Mesenteric fat pad (tissue), 1 donor: ENCODE results near the gene RRP12. TPM values are rescaled to one million over a fixed set of nuclear protein-coding genes. Genes with fewer than 3 reads are reported as not detected.
"Not testable (repeated sequence)": the region's sequence is repeated elsewhere in the genome, so short reads cannot be mapped to it uniquely, and the experiment has no call there.

Experiments used
- DNase-seq: peaks from one replicate; pipeline ENCODE4 v3.0.0-alpha.2; 2020; ENCODE audit warnings: low spot score
- total RNA-seq: library from RNA; stranded (reverse); fragmentation: NEBNext Ultra II Directional; extraction: Animal tissue kit (Norgen Biotek cat#: 25700); gene quantifications from one replicate; pipeline ENCODE4 v1.2.1, GENCODE V29; 2021
- donor health status: DM: yes; HTN: yes; CAD: no.

Gene RRP12
- total RNA-seq, 1 donor from 2014 or later = 38.6 TPM

DNA sequence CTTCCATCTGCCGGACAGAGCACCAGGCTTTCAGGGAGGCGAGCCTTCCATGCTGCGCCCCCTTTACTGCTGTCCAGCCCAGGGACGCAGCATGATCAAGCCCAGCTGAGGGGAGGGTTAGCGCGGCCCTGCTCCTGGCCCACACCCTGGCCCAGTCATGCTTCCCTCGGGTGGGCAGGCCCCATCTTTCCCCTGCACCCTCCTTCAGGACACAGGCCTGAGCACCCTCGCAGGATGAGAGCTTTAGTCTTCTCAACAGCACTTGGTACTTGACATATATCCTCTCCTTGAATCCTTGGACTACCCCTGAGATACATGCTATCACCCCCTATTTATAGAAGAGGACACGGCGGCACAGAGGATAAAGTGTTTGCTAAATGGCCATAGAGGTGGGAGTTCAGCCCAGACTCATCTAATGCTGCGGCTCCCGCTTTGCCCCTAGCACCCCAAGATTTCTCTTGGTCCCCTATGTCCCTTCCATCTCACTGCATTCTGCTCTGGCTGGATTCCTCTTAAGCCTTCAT, 34.0 kb downstream of the RRP12 start:
- DNase-seq = no peak

DNA sequence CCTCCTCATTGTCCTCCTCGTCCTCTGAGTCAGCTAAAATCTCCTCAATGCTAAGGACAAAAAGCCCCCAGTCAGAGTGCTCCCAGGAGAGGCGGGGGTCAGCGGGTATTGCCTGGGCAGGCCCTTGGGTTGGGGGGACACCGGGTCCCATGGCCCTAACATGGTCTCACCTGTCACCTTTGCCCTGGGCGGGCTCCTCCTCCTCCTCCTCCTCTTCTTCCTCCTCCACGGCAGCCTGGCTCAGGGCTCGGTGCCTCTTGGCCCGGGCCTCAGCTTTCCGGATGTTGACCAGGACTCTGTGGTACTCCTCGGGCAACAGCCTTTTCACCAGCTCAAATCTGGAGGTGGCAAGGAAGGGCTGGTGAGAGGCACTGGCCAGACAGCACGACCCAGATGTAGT, 34.6 kb downstream of the RRP12 start:
- DNase-seq = no peak

GRCh38 chr10:97365761-97366351, 35.3 kb downstream of the RRP12 start:
- DNase-seq = no peak

DNA sequence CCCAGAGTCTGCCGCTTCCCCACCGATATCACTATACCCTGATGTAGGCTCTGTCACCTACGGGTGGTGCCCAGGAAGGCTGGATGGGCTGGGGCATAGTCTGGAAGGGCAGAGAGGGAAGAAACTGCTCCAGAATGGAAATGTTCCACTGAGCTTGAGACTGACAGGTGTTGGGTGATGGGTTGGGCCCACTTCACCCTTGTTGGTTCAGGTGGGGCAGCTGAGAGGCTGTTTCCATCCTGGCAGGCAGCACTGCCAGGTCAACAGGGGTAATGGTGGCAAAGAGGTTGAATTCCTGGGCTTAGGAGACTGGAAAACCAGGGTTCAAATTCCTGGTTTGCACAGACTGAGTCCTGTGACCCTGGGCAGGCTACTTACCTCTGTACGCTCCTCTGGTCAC, 38.1 kb downstream of the RRP12 start:
- no peak for DNase-seq

GRCh38 chr10:97362310-97363033, 38.7 kb downstream of the RRP12 start:
- no peak for DNase-seq

- no peak for DNase-seq
Observed at GRCh38 chr10:97361537-97361901, 39.6 kb downstream of the RRP12 start.

GRCh38 chr10:97360705-97361536, 40.2 kb downstream of the RRP12 start:
- DNase-seq = no peak

- no peak for DNase-seq
Observed at GRCh38 chr10:97358781-97359180, 42.4 kb downstream of the RRP12 start.

- no peak for DNase-seq
Observed at GRCh38 chr10:97358349-97358748, 42.8 kb downstream of the RRP12 start.

DNA sequence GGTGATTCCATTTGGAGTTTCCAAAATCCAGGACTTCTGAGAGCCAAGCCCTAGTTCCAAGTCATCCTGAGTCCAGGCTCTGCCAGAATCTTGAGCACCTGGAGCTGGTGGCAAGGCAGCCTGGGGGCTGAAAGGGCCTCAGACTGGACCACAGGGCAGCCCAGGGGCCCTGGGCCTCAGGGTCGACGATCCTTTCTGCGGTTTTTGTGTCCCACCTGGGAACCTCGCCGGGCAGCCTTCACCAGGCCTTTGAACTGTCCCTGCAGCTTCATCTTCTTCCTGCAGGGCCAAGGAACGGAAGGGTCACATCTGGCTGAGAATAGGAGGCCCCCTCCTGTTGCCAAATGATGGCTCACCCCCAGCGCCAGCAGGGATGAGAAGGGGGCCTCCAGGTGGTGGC, 44.2 kb downstream of the RRP12 start:
- no peak for DNase-seq

- no peak for DNase-seq
Observed at GRCh38 chr10:97356318-97356914, 44.7 kb downstream of the RRP12 start.

- DNase-seq = no peak
Observed at GRCh38 chr10:97355571-97355975, 45.6 kb downstream of the RRP12 start.

- DNase-seq = no peak
Observed at GRCh38 chr10:97353945-97354344, 47.2 kb downstream of the RRP12 start.

GRCh38 chr10:97349752-97350513, 51.2 kb downstream of the RRP12 start:
- DNase-seq = no peak

- DNase-seq = no peak
Observed at GRCh38 chr10:97347317-97347716, 53.8 kb downstream of the RRP12 start.

- not testable (repeated sequence) for DNase-seq
Observed at GRCh38 chr10:97343664-97344063, 57.5 kb downstream of the RRP12 start.

DNA sequence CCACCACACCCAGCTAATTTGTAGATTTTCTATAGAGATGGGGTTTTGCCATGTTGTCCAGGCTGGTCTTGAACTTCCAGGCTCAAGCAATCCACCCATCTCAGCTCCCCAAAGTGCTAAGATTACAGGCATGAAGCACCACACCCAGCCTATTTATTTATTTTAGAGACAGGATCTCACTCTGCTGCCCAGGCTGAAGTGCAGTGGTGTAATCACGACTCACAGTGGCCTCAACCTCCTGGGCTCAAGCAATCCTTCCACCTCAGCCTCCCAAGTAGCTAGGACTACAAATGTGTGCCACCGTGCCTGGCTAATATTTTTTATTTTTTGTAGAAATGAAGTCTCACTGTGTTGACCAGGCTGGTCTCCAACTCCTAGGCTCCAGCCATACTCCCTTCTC, 59.7 kb downstream of the RRP12 start:
- DNase-seq = no peak

DNA sequence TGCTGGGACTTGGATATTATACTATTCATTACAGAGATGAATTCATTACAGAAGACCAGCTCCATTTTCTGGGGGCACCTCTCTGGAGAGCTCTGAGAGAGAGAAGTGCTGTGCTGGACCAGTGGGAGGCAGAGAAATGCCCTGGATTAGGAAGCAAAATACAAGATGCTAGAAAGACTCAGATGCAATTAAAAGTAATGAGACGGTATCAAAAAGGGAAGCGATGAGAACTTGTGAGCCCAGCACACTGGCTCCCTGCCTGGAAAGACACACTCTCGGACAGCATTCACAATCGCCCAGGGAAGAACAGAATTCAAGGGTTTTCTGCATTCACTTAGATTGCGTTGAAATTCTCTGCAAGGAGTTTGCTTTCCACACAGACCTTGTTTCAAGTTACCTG, 63.1 kb downstream of the RRP12 start:
- DNase-seq = no peak

- no peak for DNase-seq
Observed at GRCh38 chr10:97336942-97337831, 64.0 kb downstream of the RRP12 start.

DNA sequence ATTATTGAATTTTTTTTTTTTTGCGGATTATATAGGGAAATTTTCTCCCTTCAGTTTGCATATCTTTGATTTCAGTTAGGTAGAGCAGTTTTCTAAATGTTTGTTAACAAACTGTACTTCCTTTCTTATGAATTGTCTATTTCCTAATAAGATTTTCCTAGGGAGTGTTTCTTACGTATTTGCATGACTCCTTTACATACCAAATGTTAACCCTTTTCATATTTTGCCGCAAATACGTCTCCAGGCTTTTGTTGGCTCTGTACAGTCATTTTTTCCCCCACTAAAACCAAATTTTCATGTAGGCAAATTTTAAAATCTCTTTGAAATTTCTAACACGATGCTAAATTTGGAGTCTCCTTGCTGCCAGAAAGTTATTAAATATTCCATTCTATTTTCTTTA, 64.7 kb downstream of the RRP12 start:
- no peak for DNase-seq
